Ovary (tissue), 9 donors: ENCODE measurements around the gene PDE4D. TPM values are rescaled to one million over a fixed set of nuclear protein-coding genes. Genes with fewer than 3 reads are reported as not detected.

Source experiments
- DNase-seq, 5 donors: peaks; one replicate each; pipeline ENCODE4 v3.0.0-alpha.2; 2019 to 2020
- H3K27ac ChIP-seq, 2 donors: fragments of 200-600 bp; one replicate each; pipeline versions ENCODE4 v1.5.1 to v1.8.0; 2019 to 2022
- H3K27me3 ChIP-seq: fragments of 200-600 bp; one replicate; pipeline ENCODE4 v1.8.0; 2022
- H3K36me3 ChIP-seq: fragments of 200-600 bp; sonication (generic); one replicate; pipeline ENCODE4 v1.5.1; 2019
- H3K4me1 ChIP-seq: one replicate; pipeline ENCODE4 v1.8.1; 2013; ENCODE audit warnings: mild to moderate bottlenecking, moderate library complexity; ENCODE audit not compliant: insufficient read depth
- H3K4me3 ChIP-seq: fragments of 200-600 bp; sonication (generic); one replicate; pipeline ENCODE4 v1.5.1; 2017
- H3K9me3 ChIP-seq, 2 donors: fragments of 200-600 bp in 1 of 2; sonication (generic) in 1 of 2; one replicate each; pipeline versions ENCODE4 v1.5.1 to v1.8.1; 2013 to 2019; ENCODE audit warnings: mild to moderate bottlenecking in 1 of 2, moderate library complexity in 1 of 2
- CTCF ChIP-seq, 3 donors: fragments of 450-650 bp in 2 of 3; fragments of 200-600 bp in 1 of 3; IDR thresholded peaks; one replicate each; pipeline versions ENCODE4 v1.5.1 to v1.8.0; 2016 to 2022; ENCODE audit warnings: antibody characterized with exemption in 3 of 3, mild to moderate bottlenecking in 1 of 3
- EP300 ChIP-seq: sonication (generic); formaldehyde crosslinking; IDR thresholded peaks from one replicate; pipeline ENCODE4 v1.6.1; 2017; ENCODE audit warnings: antibody characterized with exemption
- POLR2A ChIP-seq: fragments of 450-650 bp; IDR thresholded peaks from one replicate; pipeline ENCODE4 v1.6.1; 2017; ENCODE audit warnings: antibody characterized with exemption, mild to moderate bottlenecking, moderate library complexity
- WGBS, 3 donors: extraction: QIAGEN DNeasy Blood & Tissue Kit in 1 of 3; methylation state at CpG; one replicate each; pipeline versions ENCODE4 v1.1.5 to v1.1.7; 2013 to 2017; 5-methylcytosine and 5-hydroxymethylcytosine counted together
- intact Hi-C, 4 donors: fragments of 100-400 bp; cut with DNase I; formaldehyde crosslinking; loops; one replicate each; pipeline versions ENCODE4 v1.11.0 to v1.15.1; 2022 to 2023
- polyA plus RNA-seq, 2 donors: library from polyadenylated mRNA; stranded (reverse); fragments of 200-250 nt in 1 of 2; fragments of 350-450 nt in 1 of 2; fragmentation: Illumina TruSeq in 1 of 2; extraction: RNeasy Lipid Tissue Mini Kit (QIAGEN cat#74804) in 1 of 2; gene quantifications; one replicate each; pipeline ENCODE4 v1.2.3, GENCODE V29; 2013 to 2014
- total RNA-seq, 7 donors: library from RNA; depleted of rRNA in 2 of 7; stranded (reverse); fragments of >200 nt in 2 of 7; fragmentation: NEBNext Ultra II Directional in 3 of 7; extraction: Animal tissue kit (Norgen Biotek cat#: 25700) in 3 of 7; gene quantifications; one replicate each; pipeline versions ENCODE4 v1.1.0 to v1.2.4, GENCODE V29; 2016 to 2023
- donor health status: DM: no; HTN: no; CAD: no; lungs with moderate emphysema.
- donor health status: DM: no; HTN: no; CAD: no.
- donor health status: Bipolar disorder and iron deficiency.
- donor health status: DM: yes; HTN: yes; CAD: no.
- donor health status: DM: no; HTN: no; CAD: no.
- donor health status: DM: yes; HTN: yes; CAD: no.

The PDE4D gene
- total and polyA plus RNA-seq, 9 donors, result 1.3 to 67.6 (median 8.4) TPM

DNA sequence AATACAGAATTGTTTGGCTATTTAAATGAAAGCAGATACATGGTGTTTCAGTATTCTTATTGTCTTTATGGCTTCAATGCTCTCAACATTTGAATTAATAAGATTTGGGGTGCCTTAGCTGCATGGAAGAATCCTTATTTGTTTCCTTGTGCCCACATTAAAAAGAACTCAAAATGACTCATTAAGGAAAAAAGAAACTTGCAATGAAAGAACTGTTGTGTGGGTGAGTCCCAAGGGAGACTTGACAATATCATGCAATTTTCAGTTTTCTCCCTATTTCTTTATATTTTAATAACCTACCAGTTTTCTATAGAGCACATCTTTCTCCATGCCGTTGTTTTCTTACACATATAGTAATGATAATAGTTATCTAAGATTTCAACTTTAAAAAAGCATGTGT, 404.0 kb downstream of the PDE4D start:
- no peaks in the 10 kb centered on the region for H3K9me3 ChIP-seq
- 71 to 85% (median 81%) methylated on average over 1 of the region's 1 CpG for WGBS, 3 donors
- TF ChIP-seq CTCF (IDR thresholded peaks at IDR 0.05), result no peak
- no peak for DNase-seq
- H3K27ac ChIP-seq, result no peak overlapping the region
- no peaks in the 10 kb centered on the region for H3K4me1 ChIP-seq
- no peak overlapping the region for H3K4me3 ChIP-seq
- H3K27me3 ChIP-seq, result no peaks in the 10 kb centered on the region
- intact Hi-C loops, result no loop called here
- no peaks in the 10 kb centered on the region for H3K36me3 ChIP-seq

- Histone ChIP-seq H3K4me1 (no peaks in the 10 kb centered on the region), H3K36me3 (no peaks in the 10 kb centered on the region), H3K27ac (no peak overlapping the region), H3K27me3 (no peaks in the 10 kb centered on the region), H3K9me3 (no peaks in the 10 kb centered on the region), H3K4me3 (no peak overlapping the region)
- TF ChIP-seq EP300 (no peak), CTCF (IDR thresholded peaks at IDR 0.05) (no peak), POLR2A (no peak)
- WGBS, 3 donors, result 27 to 42% (median 33%) methylated on average over 7 of the region's 7 CpGs
- intact Hi-C loops, result no loop called here
- DNase-seq, result no peak
These were observed 405.5 kb downstream of the PDE4D start for GRCh38 chr5:59487772-59488729.

- no peaks in the 10 kb centered on the region for H3K9me3 ChIP-seq
- DNase-seq, result no peak
- H3K36me3 ChIP-seq, result no peaks in the 10 kb centered on the region
- no peak overlapping the region for H3K27ac ChIP-seq
- H3K4me1 ChIP-seq, result no peaks in the 10 kb centered on the region
- no peaks in the 10 kb centered on the region for H3K27me3 ChIP-seq
- intact Hi-C loops, result no loop called here
- TF ChIP-seq POLR2A (no peak), EP300 (no peak), CTCF (IDR thresholded peaks at IDR 0.05) (no peak)
- WGBS, 3 donors, result 51 to 57% (median 56%) methylated on average over 5 of the region's 5 CpGs
- no peak overlapping the region for H3K4me3 ChIP-seq
These were observed 406.3 kb downstream of the PDE4D start for GRCh38 chr5:59487068-59487686.

DNA sequence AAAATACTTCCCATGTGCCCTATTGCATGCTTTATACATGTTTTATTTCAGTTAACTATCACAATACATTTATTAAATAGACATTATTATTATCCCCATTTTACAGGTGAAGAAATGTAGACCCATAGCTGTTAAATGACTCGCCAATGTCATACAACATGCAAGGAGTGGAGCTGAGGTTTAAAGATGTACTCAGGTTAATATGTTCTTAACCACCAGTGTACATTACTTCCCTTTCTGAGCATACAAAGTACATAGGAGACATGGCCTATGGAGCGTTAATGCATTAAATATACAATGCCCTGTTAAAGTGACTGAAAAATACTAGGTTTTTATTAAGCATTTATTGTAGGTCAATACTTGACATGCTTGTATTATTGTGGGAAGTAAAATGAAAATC, 407.0 kb downstream of the PDE4D start:
- Histone ChIP-seq H3K27me3 (no peaks in the 10 kb centered on the region), H3K4me3 (no peak overlapping the region), H3K9me3 (no peaks in the 10 kb centered on the region), H3K36me3 (no peaks in the 10 kb centered on the region), H3K27ac (no peak overlapping the region), H3K4me1 (no peaks in the 10 kb centered on the region)
- no peak for TF ChIP-seq POLR2A
- no peak for TF ChIP-seq EP300
- no peak for TF ChIP-seq CTCF (IDR thresholded peaks at IDR 0.05)
- WGBS, 3 donors, result 97 to 98% (median 98%) methylated on average over 2 of the region's 2 CpGs
- no peak for DNase-seq
- intact Hi-C loops, result no loop called here
